ENCODE measurements around the gene GPR78.

The GPR78 gene

DNA sequence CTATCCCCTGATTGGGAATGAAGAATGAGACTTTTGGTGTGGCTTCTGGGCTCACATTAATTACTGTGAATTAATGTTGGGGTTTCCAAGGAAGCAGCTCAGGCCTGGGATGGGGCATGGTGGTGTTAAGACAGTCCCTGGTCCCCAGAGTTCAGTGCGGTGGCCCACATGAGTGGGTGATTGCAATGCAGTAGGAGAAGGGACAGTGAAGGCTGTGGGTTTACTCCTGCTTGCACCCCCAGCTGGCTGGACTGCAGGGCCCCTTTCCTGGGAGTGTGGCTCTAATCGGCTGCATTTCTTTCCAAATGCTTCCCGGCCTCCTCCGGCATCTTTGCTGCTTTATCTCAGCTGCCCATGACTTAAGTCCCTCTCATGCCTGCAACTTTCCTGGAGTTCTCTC lies 28.2 kb upstream of the GPR78 start:
- TF ChIP-seq, protein P1, sequence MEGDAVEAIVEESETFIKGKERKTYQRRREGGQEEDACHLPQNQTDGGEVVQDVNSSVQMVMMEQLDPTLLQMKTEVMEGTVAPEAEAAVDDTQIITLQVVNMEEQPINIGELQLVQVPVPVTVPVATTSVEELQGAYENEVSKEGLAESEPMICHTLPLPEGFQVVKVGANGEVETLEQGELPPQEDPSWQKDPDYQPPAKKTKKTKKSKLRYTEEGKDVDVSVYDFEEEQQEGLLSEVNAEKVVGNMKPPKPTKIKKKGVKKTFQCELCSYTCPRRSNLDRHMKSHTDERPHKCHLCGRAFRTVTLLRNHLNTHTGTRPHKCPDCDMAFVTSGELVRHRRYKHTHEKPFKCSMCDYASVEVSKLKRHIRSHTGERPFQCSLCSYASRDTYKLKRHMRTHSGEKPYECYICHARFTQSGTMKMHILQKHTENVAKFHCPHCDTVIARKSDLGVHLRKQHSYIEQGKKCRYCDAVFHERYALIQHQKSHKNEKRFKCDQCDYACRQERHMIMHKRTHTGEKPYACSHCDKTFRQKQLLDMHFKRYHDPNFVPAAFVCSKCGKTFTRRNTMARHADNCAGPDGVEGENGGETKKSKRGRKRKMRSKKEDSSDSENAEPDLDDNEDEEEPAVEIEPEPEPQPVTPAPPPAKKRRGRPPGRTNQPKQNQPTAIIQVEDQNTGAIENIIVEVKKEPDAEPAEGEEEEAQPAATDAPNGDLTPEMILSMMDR (IDR thresholded peaks at IDR 0.05; ENCODE audit: insufficient read depth, missing control alignments), result no peak
- DNase-seq (ENCODE audit: insufficient read length, low spot score), result no peak
- no peak for FAIRE-seq

DNA sequence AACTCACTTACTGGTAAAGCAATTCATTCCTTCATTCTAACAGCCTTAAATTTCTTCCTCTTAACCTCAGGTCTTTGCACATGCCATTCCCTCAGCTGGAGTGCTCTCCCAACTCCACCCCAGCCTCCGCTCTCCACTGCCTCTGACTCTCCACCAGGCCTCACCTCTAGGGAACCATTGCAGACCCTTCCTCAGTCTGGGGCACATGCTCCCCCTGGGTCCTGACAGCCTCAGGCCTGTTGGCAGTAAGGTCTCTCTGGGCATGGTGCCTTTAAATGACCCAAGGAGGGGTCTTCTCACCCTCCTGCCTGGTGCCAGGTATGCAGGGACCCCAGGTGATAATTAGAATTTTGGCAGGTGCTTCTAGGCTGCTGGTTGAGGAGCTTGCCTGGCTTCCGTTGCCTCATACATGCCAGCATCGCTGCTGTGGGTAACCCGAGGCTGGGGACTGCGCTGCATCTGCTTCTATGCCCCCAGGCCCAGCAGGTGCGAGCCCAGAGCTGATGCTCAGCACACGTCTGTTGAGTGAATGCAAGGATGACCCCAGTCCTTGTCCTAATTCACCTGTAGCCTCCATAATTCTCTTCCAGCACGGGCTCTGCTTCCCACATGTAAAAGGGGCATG lies 27.5 kb upstream of the GPR78 start:
- TF ChIP-seq, protein P1 (IDR thresholded peaks at IDR 0.05; ENCODE audit: insufficient read depth, missing control alignments), result no peak
- DNase-seq (ENCODE audit: insufficient read length, low spot score), result no peak
- no peak for FAIRE-seq

DNA sequence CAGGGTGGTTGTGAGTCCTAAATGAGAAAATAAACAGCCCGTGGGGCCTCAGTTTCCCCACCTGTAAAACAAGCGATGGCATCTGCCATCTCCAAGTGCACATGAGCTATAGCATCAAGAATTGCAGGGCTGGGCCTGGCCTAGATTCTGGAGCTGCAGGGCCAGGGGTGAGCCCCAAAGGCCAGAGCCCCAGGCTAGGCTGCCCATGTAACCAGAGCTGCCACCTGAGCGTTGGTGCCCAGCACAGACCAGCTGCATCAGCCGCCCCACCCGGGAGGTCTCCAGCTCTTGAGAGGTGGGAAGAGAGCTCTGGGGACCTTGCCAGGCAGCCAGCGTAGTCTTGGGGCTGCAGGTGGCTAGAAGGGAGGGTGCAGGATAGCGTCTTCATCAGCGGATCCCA lies 27.0 kb upstream of the GPR78 start:
- no peak for FAIRE-seq
- TF ChIP-seq, protein P1 (IDR thresholded peaks at IDR 0.05; ENCODE audit: insufficient read depth, missing control alignments), result no peak
- no peak for DNase-seq (ENCODE audit: insufficient read length, low spot score)

DNA sequence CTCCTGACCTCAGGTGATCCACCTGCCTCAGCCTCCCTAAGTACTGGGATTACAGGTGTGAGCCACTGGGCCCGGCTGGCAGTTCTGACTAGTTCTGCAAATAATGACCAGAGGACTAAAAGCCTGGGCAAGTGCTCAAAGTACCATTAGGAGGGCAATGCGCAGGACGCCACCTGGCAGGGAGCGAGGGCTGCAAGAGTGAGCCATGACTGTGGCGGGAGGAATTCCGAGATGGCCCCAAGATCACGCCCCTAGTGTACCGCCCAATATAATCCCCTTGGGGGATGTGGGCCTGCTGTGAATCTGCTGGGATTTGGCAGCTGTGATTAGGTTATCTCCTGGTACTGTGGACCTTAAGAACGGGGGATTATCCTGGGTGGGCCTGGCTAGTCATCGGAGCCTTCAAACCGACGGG lies 26.2 kb upstream of the GPR78 start:
- DNase-seq (ENCODE audit: insufficient read length, low spot score) (no peak), FAIRE-seq (no peak)
- TF ChIP-seq, protein P1 (IDR thresholded peaks at IDR 0.05; ENCODE audit: insufficient read depth, missing control alignments), result no peak

DNA sequence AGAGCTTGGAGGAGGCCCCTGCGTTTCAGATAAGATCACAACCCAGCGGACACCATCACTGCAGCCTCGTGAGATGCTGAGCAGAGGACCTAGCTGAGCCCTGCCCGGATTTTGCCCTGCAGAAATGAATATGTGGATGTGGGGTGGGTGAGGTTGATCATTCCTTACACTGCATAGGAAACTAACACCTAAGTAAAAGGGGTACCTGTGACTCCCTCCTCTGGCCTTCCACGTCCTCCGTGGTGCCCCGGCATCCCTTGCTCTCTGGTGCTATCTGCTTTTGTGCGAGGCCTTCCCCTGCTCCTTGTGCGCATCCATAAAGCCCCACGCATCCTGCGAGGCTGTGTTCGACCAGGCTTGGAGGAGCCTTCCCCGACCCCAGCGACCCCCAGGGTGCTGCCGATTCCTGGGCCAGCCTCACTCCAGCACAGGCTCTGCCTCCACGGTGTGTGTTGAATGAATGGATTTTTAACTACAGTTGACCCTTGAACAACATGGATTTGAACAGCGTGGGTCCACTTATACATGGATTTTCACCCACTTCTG lies 25.6 kb upstream of the GPR78 start:
- TF ChIP-seq, protein P1 (IDR thresholded peaks at IDR 0.05; ENCODE audit: insufficient read depth, missing control alignments), result no peak
- DNase-seq (ENCODE audit: insufficient read length, low spot score) (no peak), FAIRE-seq (no peak)

DNA sequence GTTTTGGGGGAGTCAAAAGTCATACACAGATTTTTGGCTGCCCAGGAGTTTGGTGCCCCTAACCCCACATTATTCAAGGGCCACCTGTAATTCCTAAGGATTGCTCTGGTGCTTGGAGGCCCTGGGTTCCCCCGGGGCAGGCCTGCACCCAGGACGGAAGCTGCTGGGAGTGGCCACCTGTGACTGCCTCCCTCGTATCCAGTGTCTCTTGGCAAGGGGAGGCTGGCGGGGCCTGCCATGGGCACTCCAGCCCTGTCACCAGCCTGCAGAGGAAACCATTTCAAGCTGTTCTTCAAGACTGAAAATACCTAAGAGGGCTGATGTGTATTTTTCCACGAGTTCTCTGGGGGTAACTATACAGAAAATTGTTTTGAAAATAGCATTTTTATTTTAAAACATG lies 24.5 kb upstream of the GPR78 start:
- no peak for DNase-seq (ENCODE audit: insufficient read length, low spot score)
- no peak for FAIRE-seq
- TF ChIP-seq, protein P1 (IDR thresholded peaks at IDR 0.05; ENCODE audit: insufficient read depth, missing control alignments), result no peak

DNA sequence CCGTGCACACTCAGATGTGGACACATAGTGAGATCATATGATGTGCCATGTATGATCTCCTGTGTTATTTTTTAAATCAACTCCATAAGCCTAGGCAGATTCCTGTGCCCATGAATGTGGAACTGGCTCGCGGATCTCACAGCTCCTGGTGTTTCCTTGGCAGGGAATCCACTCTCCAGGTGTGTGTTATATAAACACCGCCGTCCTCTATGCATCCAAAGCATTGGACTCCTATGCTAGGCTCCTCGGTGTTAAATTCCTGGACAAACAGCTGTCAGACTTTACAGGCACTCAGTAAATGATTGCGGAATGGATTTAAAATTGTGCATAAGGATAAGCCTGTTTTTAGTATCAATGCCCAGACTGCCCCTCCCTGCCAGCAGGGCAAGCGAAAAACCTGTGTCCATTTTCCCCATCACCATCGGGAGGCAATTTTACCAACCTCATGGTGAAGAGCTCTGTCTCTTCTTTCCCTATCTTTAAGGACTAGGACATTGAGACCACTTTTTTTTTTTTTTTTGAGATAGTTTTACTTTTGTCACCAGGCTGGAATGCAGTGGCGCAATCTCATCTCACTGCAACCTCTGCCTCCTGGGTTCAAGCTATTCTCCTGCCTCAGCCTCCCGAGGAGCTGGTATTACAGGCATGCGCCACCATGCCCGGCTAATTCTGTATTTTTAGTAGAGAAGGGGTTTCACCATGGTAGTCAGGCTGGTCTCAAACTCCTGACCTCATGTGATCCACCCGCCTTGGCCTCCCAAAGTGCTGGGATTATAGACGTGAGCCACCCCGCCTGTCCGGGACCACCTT lies 23.6 kb upstream of the GPR78 start:
- FAIRE-seq (no peak), DNase-seq (ENCODE audit: insufficient read length, low spot score) (no peak)
- TF ChIP-seq, protein P1 (IDR thresholded peaks at IDR 0.05; ENCODE audit: insufficient read depth, missing control alignments), result no peak
